Suprapubic skin (tissue), 3 donors: ENCODE results near the gene EPS8L1.

Experiments
- EP300 ChIP-seq: sonication (generic); formaldehyde crosslinking; IDR thresholded peaks from one replicate; pipeline ENCODE4 v1.6.1; 2017; ENCODE audit warnings: antibody characterized with exemption
- TF ChIP-seq, protein P1 (sequence below), 2 donors: fragments of 200-600 bp in 1 of 2; fragments of 450-650 bp in 1 of 2; sonication (generic) in 1 of 2; IDR thresholded peaks; one replicate each; pipeline ENCODE4 v1.5.1; 2016 to 2019; ENCODE audit warnings: antibody characterized with exemption in 2 of 2, mild to moderate bottlenecking in 1 of 2, moderate library complexity in 1 of 2

DNA sequence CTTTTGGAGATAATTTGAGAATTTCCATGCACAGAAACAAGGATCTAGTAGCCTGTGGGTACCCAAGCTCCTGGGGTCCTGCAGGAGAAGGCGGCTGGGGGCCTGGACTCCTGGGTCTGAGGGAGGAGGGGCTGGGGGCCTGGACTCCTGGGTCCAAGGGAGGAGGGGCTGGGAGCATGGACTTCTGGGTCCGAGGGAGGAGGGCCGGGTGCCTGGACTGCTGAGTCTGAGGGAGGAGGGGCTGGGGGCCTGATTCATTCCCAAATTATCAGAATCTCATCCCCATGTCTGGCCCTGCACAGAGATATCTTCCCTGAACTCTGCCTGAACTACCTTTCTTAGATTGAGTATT lies 12.2 kb upstream of the EPS8L1 start:
- TF ChIP-seq EP300 = no peak
- TF ChIP-seq, protein P1, sequence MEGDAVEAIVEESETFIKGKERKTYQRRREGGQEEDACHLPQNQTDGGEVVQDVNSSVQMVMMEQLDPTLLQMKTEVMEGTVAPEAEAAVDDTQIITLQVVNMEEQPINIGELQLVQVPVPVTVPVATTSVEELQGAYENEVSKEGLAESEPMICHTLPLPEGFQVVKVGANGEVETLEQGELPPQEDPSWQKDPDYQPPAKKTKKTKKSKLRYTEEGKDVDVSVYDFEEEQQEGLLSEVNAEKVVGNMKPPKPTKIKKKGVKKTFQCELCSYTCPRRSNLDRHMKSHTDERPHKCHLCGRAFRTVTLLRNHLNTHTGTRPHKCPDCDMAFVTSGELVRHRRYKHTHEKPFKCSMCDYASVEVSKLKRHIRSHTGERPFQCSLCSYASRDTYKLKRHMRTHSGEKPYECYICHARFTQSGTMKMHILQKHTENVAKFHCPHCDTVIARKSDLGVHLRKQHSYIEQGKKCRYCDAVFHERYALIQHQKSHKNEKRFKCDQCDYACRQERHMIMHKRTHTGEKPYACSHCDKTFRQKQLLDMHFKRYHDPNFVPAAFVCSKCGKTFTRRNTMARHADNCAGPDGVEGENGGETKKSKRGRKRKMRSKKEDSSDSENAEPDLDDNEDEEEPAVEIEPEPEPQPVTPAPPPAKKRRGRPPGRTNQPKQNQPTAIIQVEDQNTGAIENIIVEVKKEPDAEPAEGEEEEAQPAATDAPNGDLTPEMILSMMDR (IDR thresholded peaks at IDR 0.05) = no peak
